ENCODE measurements around the gene RTKN2. TPM values are rescaled to one million over a fixed set of nuclear protein-coding genes. Genes with fewer than 3 reads are reported as not detected.

The RTKN2 gene
- total RNA-seq, 2 experiments from 2014 or later = 0.97 to 1.0 TPM

DNA sequence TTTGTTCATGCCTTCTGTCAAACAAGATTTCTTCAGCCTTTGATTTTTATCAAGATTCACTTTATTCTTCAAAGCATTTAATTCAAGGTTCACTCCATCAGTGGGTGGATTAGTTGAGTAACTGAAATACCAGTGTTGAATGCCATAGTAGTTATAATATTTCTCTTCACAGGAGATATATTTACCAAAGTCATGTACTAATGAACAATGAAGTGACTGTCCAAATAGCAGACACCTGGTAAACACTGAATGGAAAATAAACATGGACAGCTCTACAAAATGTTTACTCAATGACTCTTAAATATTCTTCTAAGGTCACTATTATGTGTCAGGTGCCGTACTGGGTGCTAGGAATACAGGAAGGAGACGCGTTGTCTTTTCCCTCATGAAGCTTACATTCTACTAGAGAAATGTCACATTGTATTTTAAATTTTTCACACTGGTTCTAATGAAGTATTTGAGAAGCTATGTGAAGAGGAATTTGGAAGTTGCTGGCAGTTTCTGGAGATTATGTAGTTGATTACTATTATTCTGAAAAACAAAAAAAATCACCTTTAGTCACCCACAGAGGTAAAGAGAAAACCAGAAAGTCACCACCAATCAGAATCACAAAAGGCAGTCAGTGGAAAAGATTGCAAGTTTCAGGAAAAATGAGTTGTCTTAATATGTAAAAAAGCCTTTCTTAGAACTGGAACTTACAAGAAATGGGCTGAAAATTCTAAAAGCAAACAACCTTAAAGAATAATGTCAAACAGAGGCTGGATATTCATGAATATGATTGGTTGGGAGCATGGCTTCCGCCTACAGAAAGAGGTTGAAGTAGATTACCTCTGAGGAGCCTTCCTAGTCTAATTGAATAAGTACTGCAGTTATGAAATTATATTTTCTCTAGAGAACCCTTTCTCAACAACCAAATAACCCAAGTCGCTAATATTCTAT lies 84.5 kb downstream of the RTKN2 start:
- POLR2A ChIA-PET = interaction anchor here (0.7 to 2.3 kb wide), 7 partner anchors 60 to 281 kb away, joined by 3 to 8 read pairs (median 5); no protein-coding TSS in a partner anchor
- CTCF ChIA-PET = no interaction called here

GRCh38 chr10:62183442-62183841 lies 85.2 kb downstream of the RTKN2 start:
- ChIA-PET POLR2A (interaction anchor here (0.7 to 2.3 kb wide), 7 partner anchors 60 to 280 kb away, joined by 3 to 8 read pairs (median 7); no protein-coding TSS in a partner anchor), CTCF (no interaction called here)

DNA sequence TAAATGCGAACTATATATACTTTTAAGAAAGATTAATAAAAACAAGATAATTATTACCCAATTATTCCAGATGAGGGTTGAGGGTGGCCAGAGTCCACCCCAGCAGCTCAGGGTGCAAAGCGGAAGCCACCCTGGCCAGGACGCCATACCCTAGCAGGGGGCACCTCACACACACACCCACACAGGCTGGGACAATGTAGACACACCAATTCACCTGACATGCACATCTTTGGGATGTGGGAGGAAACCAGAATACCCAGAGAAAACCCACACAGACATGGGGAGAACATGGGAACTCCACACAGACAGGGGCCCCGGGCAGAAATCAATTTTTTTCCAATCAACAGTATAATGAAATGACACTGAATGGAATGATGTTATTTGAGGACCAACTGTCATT lies 86.0 kb downstream of the RTKN2 start:
- CTCF ChIA-PET = no interaction called here

GRCh38 chr10:62182171-62182570 lies 86.5 kb downstream of the RTKN2 start:
- ChIA-PET CTCF (no interaction called here), POLR2A (no interaction called here)

More for the DNA sequence above, 86.0 kb downstream of the RTKN2 start:
- POLR2A ChIA-PET = interaction anchor here (1.4 to 1.8 kb wide), 2 partner anchors 61 to 133 kb away, joined by 5 to 8 read pairs; no protein-coding TSS in a partner anchor

- CTCF ChIA-PET = no interaction called here
- POLR2A ChIA-PET = no interaction called here
Observed at GRCh38 chr10:62180677-62181076, 88.0 kb downstream of the RTKN2 start.

- ChIA-PET CTCF (no interaction called here), POLR2A (no interaction called here)
Observed at GRCh38 chr10:62178568-62178967, 90.1 kb downstream of the RTKN2 start.

DNA sequence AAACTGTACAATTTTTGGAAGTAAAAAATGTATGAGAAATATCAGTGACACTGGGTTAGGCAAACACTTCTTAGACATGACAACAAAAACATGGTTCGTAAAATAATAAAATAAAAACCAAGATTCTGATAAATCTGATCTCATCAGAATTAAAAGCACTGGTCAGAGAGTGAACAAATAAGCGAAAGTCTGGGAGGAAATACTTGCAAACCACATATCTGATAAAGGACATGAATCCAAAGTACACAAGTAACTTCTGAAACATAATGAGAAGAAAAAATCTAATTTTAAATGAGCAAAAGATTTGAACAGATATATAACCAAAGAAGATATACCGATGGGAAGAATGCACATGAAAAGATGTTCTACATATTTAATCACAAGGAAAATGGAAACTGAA lies 91.5 kb downstream of the RTKN2 start:
- CTCF ChIA-PET = no interaction called here

DNA sequence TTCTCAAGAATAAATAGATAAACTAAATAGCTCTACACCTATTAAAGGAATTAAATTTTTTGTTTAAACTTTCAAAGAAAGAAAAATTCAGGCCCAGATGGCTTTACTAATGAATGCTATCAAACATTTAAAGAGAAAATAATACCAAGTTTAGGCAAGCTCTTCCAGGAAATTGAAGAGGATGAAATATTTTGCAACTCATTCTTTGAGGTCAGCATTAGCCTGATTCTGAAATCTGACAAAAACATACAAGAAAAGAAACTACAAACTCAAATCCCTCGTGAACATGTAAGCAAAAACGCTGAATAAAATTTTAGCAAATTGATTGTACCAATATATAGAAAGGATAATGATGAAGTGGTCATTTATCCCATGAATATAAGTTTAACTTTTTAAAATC lies 93.4 kb downstream of the RTKN2 start:
- POLR2A ChIA-PET = no interaction called here
- CTCF ChIA-PET = no interaction called here

More for the DNA sequence above, 91.5 kb downstream of the RTKN2 start:
- POLR2A ChIA-PET = no interaction called here

GRCh38 chr10:62172465-62172864 lies 96.2 kb downstream of the RTKN2 start:
- POLR2A ChIA-PET = no interaction called here
- CTCF ChIA-PET = no interaction called here

DNA sequence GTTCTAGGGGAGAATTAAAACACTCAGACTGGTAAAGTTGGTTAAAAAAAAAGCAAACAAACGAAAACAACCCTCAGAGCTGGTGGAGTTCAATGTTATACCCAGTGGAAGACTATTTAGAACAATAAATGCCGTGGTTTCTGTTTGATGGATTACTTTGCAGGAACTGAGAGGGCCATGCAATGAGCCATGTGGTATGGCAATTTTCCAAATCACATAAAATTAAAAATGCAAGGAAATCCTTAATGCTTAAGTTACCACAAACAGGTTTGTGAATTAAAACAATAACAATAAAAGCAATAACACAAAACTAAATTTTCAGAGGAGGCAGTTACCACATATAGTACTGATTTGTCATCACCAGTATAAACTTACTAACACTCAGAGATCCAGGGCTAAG lies 96.9 kb downstream of the RTKN2 start:
- POLR2A ChIA-PET = no interaction called here

GRCh38 chr10:62170732-62171131 lies 97.9 kb downstream of the RTKN2 start:
- POLR2A ChIA-PET = no interaction called here
- CTCF ChIA-PET = interaction anchor here (0.6 kb wide), 1 partner anchor 55 kb away, joined by 3 read pairs; no protein-coding TSS in a partner anchor

More for the DNA sequence above, 96.9 kb downstream of the RTKN2 start:
- CTCF ChIA-PET = no interaction called here

DNA sequence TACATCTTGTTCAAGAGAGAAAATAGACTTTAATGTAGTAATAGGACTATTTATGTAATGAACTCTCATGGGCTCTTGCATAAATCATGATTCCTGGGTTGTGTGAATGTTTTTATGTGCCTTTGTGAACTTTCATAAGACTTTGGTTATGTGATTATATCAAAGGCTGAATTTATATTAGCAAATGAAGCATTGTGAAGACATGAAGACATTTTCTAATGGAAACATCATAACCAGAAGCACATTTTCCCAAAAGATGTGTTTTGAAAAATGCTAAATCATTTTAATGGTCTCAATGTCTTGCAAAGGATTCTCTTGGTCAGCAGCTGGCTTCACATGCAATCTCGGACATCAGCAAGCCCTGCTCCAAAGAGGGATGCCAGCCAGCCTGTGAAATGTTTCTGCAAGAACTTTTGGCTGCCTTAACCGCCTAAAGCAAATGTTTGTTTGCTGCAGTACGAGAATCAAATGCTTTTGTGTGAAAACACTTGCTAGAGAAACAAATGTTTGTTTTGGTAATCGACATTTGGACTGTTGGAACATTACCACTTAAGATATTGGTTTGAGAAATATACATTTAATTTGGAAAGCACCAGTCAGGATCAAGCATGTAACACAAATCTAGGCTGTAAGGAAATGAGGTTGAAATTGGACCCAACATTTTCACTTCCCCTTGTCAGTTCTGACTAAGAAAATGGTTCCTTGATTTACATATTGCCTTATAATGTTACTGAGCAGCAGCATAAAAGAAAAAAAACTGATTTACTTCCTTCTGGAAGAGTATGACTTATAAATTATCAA lies 102.1 kb downstream of the RTKN2 start:
- CTCF ChIA-PET = no interaction called here
- POLR2A ChIA-PET = no interaction called here

DNA sequence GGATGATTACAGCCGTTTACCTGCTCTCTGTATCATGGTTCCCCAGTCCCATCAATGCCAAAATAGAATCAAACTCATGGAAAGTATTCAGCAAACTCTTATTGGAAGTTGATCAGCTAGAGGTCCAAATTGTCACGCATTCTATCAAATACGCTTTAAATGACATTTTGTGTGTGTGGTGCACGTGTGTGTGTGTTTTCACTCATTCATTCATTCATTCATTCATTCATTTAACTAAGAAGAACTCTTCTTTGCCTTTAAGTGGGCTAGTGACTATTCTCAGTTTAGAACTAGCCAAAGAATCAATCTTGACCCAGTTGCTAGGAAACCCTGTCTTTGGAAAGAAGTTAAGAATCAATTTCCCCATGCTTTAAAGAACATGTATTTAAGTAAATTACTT lies 102.8 kb downstream of the RTKN2 start:
- POLR2A ChIA-PET = no interaction called here
- CTCF ChIA-PET = no interaction called here

DNA sequence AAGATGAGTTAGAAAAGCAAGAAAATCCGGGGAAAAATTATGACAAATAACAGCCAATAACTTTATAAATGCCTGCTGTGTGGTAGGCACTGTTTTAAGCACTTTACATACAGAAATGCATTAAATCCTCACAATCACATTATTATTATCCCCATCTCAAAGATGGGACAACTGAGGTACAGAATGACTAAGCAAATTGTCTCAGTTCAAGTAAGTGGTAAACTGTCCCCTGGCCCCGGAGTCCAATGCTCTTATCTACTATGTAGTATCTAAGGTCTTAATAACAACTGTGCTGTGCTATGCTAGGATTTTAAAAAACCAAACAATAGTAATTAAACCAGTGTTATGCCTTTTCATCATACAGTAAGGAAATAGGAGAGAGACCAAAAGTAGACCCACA lies 105.6 kb downstream of the RTKN2 start:
- POLR2A ChIA-PET = no interaction called here
- CTCF ChIA-PET = no interaction called here

- ChIA-PET POLR2A (no interaction called here), CTCF (no interaction called here)
Observed at GRCh38 chr10:62162261-62162981, 106.2 kb downstream of the RTKN2 start.

- POLR2A ChIA-PET = no interaction called here
- CTCF ChIA-PET = no interaction called here
Observed at GRCh38 chr10:62159351-62159750, 109.3 kb downstream of the RTKN2 start.

DNA sequence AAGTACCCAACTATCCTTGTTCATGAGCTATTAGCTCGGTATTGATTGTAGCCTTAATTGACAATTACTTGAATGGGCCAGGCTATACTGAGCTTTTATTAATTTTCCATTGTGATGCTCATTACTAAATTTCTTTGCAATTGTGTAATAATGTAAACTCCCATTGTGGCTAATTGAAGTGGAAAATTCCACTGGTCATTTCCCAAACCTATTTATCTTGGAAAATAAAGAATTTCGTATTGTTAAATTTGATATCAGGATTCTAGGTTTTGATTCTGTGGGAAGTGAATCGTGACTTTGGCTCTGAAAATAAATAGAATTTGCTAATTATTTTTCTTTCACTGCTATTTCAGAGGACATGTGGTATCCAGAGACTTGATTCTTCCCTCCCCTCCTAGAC lies 111.0 kb downstream of the RTKN2 start:
- CTCF ChIA-PET = no interaction called here
- POLR2A ChIA-PET = interaction anchor here (0.6 kb wide), 2 partner anchors 23 to 164 kb away, joined by 4 to 6 read pairs; no protein-coding TSS in a partner anchor

GRCh38 chr10:62155054-62155680 lies 113.5 kb downstream of the RTKN2 start:
- ChIA-PET POLR2A (no interaction called here), CTCF (no interaction called here)

DNA sequence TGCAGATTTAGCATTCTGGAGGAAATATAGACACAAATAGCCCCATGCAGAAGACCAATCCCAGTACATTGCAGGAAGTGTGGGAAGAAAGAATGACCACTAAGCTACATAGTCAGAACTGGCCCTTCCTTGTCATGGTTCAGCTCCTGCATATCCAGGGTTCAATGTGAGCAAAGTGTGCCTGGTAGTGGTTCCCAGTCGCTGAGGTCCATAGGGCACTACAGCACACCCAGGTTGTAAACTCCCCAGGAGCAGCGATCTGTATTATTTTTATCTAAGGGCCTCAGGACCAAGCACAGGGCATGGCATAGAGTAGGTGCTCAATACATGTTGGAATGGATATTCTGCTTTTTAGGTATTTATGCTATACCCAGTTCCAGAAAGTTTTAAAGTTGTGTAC lies 114.4 kb downstream of the RTKN2 start:
- CTCF ChIA-PET = no interaction called here
- POLR2A ChIA-PET = no interaction called here

DNA sequence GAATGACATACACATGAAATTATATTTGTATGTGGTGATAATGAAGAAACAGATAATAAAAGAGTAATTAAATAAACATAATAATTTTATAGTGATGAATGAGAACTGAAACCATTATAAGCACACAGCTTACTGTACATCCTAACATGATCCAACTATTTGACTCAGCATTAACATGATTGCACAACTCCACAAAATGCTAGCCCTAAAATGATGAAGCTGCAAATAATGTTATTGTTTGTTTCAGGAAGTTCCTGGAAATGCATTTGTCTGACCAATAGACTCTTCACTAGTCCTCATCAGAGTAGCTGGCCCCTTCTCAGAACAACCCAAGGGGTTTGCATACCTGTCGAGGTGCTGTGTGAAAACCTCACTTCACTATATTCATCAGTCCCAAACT lies 115.5 kb downstream of the RTKN2 start:
- ChIA-PET POLR2A (no interaction called here), CTCF (no interaction called here)
